HepG2 (cell line): Measurements from ENCODE around the gene PAIP1. TPM values are rescaled to one million over a fixed set of nuclear protein-coding genes. Genes with fewer than 3 reads are reported as not detected.
A peak's percentile ranks its signal among the peaks of the same experiment; 100 is the strongest.

Experiments
- CCDC6 ChIP-seq: sonication (generic); formaldehyde crosslinking; IDR thresholded peaks from 2 replicates; pipeline ENCODE4 v1.8.1; 2022; ENCODE audit warnings: mild to moderate bottlenecking, missing genetic modification reagents, moderate library complexity
- HIVEP1 ChIP-seq: sonication (generic); formaldehyde crosslinking; IDR thresholded peaks from 2 replicates; pipeline ENCODE4 v1.4.0; 2020; ENCODE audit warnings: mild to moderate bottlenecking, missing genetic modification reagents
- NONO ChIP-seq, 2 experiments: fragments of 450-650 bp in 1 of 2; sonication (generic) in 1 of 2; formaldehyde crosslinking in 1 of 2; IDR thresholded peaks in 1 of 2; conservative IDR thresholded peaks in 1 of 2; 2 replicates each; pipeline versions ENCODE4 v1.6.1 to v1.8.0; 2017 to 2022; ENCODE audit warnings: mild to moderate bottlenecking in 1 of 2, missing genetic modification reagents in 1 of 2, moderate library complexity in 1 of 2
- NPAS2 ChIP-seq: sonication (generic); formaldehyde crosslinking; IDR thresholded peaks from 2 replicates; pipeline ENCODE4 v1.8.0; 2022; ENCODE audit warnings: mild to moderate bottlenecking, missing genetic modification reagents, borderline replicate concordance
- RAD51 ChIP-seq: fragments of 450-650 bp; IDR thresholded peaks from 2 replicates; pipeline ENCODE4 v1.6.1; 2016; ENCODE audit warnings: borderline replicate concordance
- TP53 ChIP-seq: sonication (generic); formaldehyde crosslinking; conservative IDR thresholded peaks from 2 replicates; pipeline ENCODE4 v1.4.0; 2020; ENCODE audit warnings: missing genetic modification reagents
- ZNF232 ChIP-seq: sonication (generic); formaldehyde crosslinking; IDR thresholded peaks from 2 replicates; pipeline ENCODE4 v1.4.0; 2020; ENCODE audit warnings: missing genetic modification reagents, borderline replicate concordance
- ZNF24 ChIP-seq: fragments of 450-650 bp; IDR thresholded peaks from 2 replicates; pipeline ENCODE4 v1.6.1; 2017; ENCODE audit warnings: antibody characterized with exemption, mild to moderate bottlenecking
- ZNF331 ChIP-seq: sonication (generic); formaldehyde crosslinking; IDR thresholded peaks from 2 replicates; pipeline ENCODE4 v1.4.0; 2020; ENCODE audit warnings: missing genetic modification reagents
- ZNF546 ChIP-seq: sonication (generic); formaldehyde crosslinking; conservative IDR thresholded peaks from 2 replicates; pipeline ENCODE4 v1.8.1; 2023; ENCODE audit warnings: mild to moderate bottlenecking, missing genetic modification reagents
- ZNF772 ChIP-seq: sonication (generic); formaldehyde crosslinking; IDR thresholded peaks from 2 replicates; pipeline ENCODE4 v1.5.0; 2020; ENCODE audit warnings: mild to moderate bottlenecking, missing genetic modification reagents
- polyA plus RNA-seq, 8 experiments: library from polyadenylated mRNA; depleted of rRNA in 3 of 8; stranded (reverse) in 7 of 8; unstranded in 1 of 8; fragments of >200 nt; fragmentation: Illumina TruSeq in 4 of 8; extraction: Trizol in 4 of 8; gene quantifications; 2 replicates each; pipeline versions ENCODE4 v1.2.1 to v1.2.3, GENCODE V29; 2011 to 2016; ENCODE audit warnings: low read depth in 4 of 8, missing spikeins in 1 of 8, mixed read lengths in 1 of 8; ENCODE audit not compliant: insufficient read depth in 1 of 8
- total RNA-seq, 5 experiments: library from RNA; depleted of rRNA; stranded (reverse); fragments of >200 nt; fragmentation: Illumina TruSeq; extraction: Trizol; gene quantifications; 2 replicates each; pipeline ENCODE4 v1.2.3, GENCODE V29; 2016; ENCODE audit warnings: low read depth in 1 of 5
- TF ChIP-seq, protein P1 (sequence below): sonication (generic); formaldehyde crosslinking; IDR thresholded peaks from 2 replicates; pipeline ENCODE4 v1.4.0; 2020; ENCODE audit warnings: mild to moderate bottlenecking, missing genetic modification reagents
- TF ChIP-seq, protein P2 (sequence below): IDR thresholded peaks from 2 replicates; pipeline ENCODE4 v1.6.1; 2012; ENCODE audit warnings: low read length, improper control_type of control experiment
- TF ChIP-seq, protein P3 (sequence below): sonication (generic); formaldehyde crosslinking; IDR thresholded peaks from 2 replicates; pipeline ENCODE4 v1.5.0; 2020; ENCODE audit warnings: mild to moderate bottlenecking, missing genetic modification reagents
- TF ChIP-seq, protein P4 (sequence below): sonication (generic); formaldehyde crosslinking; IDR thresholded peaks from 2 replicates; pipeline ENCODE4 v1.4.0; 2020; ENCODE audit warnings: low read depth, mild to moderate bottlenecking, missing genetic modification reagents
- TF ChIP-seq, protein P5 (sequence below): sonication (generic); formaldehyde crosslinking; IDR thresholded peaks from 2 replicates; pipeline ENCODE4 v1.9.0; 2021; ENCODE audit warnings: missing genetic modification reagents, borderline replicate concordance

The PAIP1 gene
- total and polyA plus RNA-seq, 2 of the 13 experiments (the other 11 are each of a cell fraction or from before 2014, with no cell fraction given) = 96.6 to 116 TPM

DNA sequence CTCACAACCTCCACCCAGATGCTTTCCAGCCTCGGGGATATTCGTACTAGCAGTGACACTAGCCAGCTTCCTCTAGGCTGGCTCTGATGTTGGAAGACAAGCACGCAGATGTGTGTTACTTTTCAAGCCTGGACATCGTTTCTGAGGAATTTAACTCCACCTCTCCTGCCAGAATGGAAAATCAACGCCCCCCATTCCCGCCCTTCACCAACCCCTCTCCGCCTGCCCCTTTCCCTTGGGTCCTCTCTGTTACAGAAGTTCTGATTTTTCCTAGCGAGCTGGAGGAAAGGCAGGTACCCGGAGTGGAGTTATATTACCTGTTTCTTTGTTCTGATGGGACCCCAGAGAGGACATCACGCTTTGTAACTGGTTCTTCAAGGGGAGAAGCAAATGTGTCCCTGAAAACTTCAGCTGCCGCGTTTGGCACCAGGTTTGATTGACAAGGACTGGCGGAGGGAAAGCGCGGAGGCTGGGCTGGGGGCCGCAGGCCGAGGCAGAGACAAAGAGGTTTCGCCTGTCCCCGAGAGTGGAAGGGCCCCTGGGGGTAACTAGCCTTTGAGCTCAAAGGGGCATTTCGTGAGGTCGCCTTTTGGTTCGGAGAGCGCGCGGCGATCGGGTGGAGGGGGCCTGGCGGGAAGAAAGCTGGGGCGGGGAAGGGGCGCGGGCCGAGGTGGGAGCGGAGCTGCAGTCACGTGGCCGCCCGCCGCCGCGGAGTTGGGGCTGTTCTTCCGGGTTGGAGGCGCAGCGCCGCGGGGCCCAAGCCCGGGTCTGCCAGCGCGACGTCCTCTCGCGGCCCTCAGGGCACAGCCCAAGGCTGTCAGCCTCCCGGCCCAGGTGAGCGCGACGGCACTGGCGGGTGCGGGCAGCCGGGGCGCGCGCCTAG lies 45.8 kb upstream of the PAIP1 start, which contains the start of gene NNT (continued):
- TF ChIP-seq ZNF331 (CRISPR knock-in tag) (peak; percentile 57; the same call in 1 of the 2 replicates), CCDC6 (CRISPR knock-in tag) (0 out of 2 replicates have a peak, but pooled peaks have one; percentile 48), HIVEP1 (CRISPR knock-in tag) (0 out of 2 replicates have a peak, but pooled peaks have one; percentile 30), RAD51 (peak; percentile 55), TP53 (CRISPR knock-in tag) (0 out of 2 replicates have a peak, but pooled peaks have one; percentile 71), ZNF232 (CRISPR knock-in tag) (peak; percentile 92), ZNF772 (no peak), NONO (IDR thresholded peaks at IDR 0.05) (no peak), NONO (CRISPR knock-in tag; conservative IDR thresholded peaks at IDR 0.05) (no peak), ZNF24 (no peak), NPAS2 (CRISPR knock-in tag) (no peak), ZNF546 (peak; percentile 40; the same call in 1 of the 2 replicates)
- TF ChIP-seq, protein P1, sequence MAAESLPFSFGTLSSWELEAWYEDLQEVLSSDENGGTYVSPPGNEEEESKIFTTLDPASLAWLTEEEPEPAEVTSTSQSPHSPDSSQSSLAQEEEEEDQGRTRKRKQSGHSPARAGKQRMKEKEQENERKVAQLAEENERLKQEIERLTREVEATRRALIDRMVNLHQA (CRISPR knock-in tag) = no peak
- TF ChIP-seq, protein P2, sequence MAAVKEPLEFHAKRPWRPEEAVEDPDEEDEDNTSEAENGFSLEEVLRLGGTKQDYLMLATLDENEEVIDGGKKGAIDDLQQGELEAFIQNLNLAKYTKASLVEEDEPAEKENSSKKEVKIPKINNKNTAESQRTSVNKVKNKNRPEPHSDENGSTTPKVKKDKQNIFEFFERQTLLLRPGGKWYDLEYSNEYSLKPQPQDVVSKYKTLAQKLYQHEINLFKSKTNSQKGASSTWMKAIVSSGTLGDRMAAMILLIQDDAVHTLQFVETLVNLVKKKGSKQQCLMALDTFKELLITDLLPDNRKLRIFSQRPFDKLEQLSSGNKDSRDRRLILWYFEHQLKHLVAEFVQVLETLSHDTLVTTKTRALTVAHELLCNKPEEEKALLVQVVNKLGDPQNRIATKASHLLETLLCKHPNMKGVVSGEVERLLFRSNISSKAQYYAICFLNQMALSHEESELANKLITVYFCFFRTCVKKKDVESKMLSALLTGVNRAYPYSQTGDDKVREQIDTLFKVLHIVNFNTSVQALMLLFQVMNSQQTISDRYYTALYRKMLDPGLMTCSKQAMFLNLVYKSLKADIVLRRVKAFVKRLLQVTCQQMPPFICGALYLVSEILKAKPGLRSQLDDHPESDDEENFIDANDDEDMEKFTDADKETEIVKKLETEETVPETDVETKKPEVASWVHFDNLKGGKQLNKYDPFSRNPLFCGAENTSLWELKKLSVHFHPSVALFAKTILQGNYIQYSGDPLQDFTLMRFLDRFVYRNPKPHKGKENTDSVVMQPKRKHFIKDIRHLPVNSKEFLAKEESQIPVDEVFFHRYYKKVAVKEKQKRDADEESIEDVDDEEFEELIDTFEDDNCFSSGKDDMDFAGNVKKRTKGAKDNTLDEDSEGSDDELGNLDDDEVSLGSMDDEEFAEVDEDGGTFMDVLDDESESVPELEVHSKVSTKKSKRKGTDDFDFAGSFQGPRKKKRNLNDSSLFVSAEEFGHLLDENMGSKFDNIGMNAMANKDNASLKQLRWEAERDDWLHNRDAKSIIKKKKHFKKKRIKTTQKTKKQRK = no peak
- TF ChIP-seq, protein P3, sequence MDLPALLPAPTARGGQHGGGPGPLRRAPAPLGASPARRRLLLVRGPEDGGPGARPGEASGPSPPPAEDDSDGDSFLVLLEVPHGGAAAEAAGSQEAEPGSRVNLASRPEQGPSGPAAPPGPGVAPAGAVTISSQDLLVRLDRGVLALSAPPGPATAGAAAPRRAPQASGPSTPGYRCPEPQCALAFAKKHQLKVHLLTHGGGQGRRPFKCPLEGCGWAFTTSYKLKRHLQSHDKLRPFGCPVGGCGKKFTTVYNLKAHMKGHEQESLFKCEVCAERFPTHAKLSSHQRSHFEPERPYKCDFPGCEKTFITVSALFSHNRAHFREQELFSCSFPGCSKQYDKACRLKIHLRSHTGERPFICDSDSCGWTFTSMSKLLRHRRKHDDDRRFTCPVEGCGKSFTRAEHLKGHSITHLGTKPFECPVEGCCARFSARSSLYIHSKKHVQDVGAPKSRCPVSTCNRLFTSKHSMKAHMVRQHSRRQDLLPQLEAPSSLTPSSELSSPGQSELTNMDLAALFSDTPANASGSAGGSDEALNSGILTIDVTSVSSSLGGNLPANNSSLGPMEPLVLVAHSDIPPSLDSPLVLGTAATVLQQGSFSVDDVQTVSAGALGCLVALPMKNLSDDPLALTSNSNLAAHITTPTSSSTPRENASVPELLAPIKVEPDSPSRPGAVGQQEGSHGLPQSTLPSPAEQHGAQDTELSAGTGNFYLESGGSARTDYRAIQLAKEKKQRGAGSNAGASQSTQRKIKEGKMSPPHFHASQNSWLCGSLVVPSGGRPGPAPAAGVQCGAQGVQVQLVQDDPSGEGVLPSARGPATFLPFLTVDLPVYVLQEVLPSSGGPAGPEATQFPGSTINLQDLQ (CRISPR knock-in tag) = peak; percentile 27; the same call in 1 of the 2 replicates
- TF ChIP-seq, protein P4, sequence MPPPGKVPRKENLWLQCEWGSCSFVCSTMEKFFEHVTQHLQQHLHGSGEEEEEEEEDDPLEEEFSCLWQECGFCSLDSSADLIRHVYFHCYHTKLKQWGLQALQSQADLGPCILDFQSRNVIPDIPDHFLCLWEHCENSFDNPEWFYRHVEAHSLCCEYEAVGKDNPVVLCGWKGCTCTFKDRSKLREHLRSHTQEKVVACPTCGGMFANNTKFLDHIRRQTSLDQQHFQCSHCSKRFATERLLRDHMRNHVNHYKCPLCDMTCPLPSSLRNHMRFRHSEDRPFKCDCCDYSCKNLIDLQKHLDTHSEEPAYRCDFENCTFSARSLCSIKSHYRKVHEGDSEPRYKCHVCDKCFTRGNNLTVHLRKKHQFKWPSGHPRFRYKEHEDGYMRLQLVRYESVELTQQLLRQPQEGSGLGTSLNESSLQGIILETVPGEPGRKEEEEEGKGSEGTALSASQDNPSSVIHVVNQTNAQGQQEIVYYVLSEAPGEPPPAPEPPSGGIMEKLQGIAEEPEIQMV (CRISPR knock-in tag) = peak; percentile 24; the same call in 1 of the 2 replicates
- TF ChIP-seq, protein P5, sequence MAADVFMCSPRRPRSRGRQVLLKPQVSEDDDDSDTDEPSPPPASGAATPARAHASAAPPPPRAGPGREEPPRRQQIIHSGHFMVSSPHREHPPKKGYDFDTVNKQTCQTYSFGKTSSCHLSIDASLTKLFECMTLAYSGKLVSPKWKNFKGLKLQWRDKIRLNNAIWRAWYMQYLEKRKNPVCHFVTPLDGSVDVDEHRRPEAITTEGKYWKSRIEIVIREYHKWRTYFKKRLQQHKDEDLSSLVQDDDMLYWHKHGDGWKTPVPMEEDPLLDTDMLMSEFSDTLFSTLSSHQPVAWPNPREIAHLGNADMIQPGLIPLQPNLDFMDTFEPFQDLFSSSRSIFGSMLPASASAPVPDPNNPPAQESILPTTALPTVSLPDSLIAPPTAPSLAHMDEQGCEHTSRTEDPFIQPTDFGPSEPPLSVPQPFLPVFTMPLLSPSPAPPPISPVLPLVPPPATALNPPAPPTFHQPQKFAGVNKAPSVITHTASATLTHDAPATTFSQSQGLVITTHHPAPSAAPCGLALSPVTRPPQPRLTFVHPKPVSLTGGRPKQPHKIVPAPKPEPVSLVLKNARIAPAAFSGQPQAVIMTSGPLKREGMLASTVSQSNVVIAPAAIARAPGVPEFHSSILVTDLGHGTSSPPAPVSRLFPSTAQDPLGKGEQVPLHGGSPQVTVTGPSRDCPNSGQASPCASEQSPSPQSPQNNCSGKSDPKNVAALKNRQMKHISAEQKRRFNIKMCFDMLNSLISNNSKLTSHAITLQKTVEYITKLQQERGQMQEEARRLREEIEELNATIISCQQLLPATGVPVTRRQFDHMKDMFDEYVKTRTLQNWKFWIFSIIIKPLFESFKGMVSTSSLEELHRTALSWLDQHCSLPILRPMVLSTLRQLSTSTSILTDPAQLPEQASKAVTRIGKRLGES (CRISPR knock-in tag) = peak; percentile 83; the same call in 1 of the 2 replicates
